Hepatic stellate cell (primary cell): Measurements from ENCODE around the gene HAP1.
"Not testable (repeated sequence)": the region's sequence is repeated elsewhere in the genome, so short reads cannot be mapped to it uniquely, and the experiment has no call there.

Experiments
- DNase-seq: peaks from one replicate; pipeline ENCODE4 v3.0.0; 2011; ENCODE audit warnings: low spot score

The HAP1 gene

DNA sequence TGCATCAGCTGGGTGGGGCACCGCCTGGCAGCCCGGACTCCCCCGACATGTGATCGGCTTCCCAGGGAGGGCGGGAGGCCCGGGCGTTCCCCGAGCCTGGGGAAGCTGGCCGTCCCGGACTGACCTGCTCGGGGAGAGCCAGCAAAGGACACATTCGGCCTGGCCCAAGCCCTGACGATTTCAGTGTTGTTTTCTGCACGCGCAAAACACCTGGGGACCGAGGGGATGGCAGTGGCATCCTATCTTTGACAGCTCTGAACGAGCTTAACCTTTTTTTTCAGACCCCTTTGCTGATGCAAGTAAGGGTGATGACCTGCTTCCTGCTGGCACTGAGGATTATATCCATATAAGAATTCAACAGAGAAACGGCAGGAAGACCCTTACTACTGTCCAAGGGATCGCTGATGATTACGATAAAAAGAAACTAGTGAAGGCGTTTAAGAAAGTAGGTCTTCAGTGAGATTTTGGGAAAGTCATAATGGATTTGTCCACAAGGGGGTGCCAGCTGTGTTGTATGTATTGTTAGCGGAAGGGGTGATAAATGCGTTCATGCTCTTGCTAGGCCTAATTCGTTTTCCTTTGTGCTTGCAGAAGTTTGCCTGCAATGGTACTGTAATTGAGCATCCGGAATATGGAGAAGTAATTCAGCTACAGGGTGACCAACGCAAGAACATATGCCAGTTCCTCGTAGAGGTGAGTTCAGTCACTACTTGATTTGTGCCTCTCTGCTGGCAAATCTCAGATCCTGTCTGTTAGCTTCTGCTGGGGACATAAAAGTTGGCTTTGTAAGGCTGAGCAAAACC is 44.7 kb downstream of the HAP1 start:
- DNase-seq = no peak

DNA sequence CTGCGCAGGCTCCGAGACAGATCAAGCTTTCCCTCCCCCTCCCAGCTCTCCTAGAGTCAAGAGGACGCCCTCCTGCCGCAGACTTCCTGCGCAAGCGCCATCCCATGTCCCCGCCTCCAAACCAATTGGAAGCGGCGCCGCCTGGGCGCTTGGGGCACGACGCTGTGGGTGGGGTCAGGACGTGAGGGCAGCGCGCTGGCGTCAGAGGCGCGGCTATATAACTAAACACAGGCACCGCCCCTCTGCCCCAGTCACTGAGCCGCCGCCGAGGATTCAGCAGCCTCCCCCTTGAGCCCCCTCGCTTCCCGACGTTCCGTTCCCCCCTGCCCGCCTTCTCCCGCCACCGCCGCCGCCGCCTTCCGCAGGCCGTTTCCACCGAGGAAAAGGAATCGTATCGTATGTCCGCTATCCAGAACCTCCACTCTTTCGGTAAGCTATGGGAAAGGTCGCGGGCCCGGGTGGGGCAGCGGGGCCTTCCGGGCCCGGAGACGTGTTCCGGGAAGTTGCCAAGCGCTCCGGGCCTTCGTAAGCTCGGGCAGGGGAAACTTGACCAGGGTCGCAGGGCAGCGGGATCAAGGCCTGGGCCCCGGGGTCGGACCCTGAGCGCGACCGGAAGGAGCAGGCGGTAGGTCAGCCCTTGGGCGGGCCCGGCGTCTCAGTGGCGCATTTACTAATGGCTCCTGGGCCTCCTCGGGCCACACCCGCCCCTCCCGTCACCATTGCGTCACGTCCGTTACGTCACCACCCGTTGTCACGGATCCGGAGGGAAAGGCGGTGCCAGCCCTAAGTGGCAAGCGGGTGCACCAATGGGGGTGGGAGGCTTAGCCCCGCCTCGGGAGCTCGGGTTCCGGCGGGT is 45.6 kb downstream of the HAP1 start, which contains the start of gene EIF1:
Gene EIF1 (plus strand): TSS at position 245 of the 856 bp plus-strand sequence. CDS start 154 bp downstream, at position 399.
- DNase-seq = peak; percentile 96

DNA sequence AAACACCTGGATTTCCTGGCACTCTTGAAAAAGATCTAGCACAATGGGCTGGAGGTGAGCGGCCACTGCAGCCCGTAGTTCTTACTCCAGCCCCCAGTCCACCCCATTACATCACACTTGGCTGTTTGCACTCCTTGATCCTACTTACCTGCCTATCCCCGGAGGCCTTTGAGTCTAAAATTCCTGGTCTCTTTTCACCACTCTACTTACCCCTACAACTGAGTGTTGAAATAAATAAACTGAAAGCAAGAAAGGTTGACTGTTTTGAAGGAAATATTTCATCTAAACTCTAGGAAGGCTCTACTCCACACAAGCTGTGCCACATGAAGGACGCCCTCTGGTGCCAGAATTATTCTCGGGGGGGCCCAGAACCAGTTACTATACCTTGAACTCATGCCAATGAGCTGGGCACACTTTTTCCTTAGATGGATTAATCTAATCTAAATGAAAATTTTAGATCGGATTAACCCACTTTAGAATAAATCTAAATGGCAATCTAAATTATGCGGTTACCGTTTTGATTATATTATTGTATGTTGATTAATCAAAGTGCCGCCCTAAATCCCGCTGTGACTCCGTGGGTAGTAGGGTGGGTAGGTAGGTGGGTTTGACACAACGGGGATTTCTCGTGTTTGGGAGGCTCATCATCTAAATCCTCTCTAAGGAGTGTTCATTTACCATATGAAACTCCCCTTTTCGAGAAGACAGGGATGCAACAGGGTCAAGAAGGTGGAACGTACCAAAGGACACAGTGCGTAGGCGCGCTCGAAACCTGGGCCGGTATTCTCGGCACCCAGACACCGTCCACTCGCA is 46.4 kb downstream of the HAP1 start:
- no peak for DNase-seq

DNA sequence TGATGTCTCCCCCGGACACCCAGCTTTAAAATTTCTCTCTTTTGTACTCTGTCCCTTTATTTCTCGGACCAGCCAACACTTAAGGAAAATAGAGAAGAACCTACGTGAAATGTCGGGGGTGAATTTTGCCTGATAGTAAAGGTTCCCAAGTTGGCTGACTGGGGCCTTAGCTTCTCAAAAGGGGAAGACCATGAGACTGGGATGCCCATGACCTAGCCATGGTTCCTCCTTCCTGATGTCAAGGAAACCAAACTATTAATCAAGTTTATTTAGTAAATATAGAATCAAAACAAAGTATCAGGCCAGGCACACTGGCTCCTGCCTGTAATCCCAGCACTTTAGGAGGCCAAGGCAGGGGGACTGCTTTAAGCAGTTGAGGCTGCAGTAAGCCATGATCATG is 48.2 kb downstream of the HAP1 start:
- DNase-seq = no peak

DNA sequence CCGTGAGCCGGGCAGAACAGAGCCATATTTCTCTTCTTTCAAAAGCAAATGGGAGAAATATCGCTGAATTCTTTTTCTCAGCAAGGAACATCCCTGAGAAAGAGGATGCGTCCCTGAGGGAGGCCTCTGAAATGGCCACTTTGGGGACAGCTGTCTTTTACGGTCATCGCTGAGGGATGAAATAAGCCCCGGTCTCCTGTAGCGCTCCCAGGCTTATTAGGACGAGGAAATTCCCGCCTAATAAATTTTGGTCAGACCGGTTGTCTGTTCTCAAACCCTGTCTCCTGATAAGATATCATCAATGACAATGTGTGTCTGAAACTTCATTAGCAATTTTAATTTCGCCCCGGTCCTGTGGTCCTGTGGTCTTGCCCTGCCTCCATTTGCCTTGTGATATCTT is 48.7 kb downstream of the HAP1 start:
- not testable (repeated sequence) for DNase-seq

DNA sequence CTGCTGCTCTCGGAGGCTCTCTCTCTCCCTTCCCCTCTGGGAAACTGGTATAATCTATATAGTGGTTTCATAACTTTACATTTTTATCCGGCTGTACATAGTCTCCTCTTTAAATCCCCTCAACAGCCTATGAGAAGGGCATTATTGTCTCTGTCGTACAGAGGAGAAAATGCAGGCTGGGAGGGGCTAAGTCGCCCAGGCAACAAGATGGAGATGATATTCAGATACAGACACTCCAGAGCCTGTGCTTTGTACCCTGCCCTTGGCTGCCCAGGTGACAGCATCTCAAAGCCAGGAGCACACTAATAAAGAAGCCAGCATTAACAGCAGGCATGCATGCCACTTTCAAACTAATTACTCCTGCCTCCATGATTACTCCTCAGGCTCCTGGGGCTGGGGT is 50.4 kb downstream of the HAP1 start:
- DNase-seq = no peak

DNA sequence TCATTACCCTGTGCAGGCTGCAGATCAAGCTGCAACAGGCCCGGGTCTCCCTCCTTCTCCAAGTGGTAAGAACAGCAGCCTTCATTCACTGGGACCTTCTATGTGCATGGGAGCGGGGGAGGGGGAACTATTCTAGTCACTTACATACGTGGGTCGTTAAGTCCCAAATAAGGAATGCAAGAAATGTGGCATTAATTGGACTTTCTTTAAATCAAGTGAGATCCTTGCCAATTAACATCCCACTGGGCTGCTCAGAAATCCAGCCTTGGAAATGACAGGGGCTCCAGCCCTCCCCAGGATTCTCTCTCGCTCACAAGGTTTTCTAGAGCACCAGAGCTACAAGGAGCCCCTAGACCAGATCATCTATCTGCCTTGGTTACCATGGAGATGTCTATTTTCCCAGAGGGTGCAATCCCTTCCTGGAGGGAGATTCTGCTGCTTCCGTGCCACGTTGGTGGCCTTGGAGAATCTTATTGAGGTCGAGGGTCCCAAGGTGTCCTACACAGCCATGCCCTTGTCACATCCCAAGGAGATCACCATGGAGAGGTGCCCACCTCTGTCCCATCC is 50.9 kb downstream of the HAP1 start:
- no peak for DNase-seq

DNA sequence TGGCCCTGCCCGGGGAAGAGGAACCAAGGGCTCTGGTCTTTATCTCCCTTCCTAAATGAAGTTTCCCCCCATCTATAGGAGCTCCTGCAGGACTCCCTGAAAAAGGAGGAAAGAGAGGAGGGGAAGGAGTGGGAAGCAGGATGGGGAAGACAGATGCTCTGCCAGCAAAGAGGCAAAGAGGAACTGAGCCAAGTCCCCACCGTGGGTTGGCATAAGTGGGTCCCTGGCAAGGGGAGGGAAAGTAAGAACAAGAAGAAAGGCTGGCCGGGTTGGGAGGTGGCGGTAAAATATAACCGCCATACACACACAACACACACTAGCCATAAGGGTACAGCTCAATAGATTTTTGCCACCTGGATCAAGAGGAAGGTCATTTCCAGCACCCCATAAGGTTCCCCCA is 51.8 kb downstream of the HAP1 start:
- DNase-seq = no peak

DNA sequence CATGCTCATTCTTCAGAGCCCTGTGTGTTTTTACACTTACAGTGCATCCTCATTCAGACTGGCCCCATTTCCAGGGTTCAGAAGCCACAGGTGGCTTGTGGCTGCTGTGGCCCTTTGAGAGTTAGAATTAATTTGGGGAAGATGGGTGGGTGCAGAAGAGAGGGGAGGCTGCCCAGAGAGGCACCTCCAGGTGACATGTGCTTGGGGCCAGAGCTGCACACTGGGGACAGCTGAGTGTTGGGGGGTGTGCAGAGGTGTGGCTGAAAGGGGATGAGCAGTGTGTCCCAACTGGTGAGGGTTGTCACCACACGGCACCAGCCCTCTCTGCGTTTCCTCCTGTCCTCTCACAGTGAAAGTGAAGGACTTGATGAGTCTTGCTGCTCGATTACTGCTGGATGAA is 52.7 kb downstream of the HAP1 start:
- no peak for DNase-seq

DNA sequence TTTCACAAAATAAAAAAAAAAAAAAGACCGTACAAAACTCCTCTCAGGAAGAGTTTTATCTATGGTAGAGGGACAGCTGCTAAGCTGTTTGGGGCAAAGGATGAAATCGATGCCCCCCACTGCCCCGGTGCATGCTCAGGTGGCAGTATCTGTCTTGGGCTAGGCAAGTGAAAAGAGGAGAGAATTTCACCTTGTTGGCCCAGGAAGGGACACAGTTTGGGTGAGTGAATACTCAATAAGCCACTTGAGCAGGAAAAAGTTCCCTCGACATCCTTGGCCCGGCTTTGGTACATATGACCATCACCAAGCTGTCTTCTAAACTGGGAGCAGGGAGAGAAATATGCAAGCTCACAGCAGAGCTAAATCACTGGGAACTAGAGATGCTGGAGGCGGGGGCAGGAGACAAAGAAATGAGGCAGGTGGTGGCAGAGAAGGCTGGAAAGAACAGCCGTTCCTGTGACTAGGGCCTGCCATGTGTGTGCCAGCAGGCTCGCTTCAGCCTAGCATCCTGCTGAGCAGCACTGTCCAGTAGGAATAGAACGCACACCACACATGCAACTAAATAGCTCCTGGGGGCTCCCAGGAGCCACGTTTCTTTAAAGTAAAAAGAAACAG is 53.9 kb downstream of the HAP1 start:
- DNase-seq = no peak

DNA sequence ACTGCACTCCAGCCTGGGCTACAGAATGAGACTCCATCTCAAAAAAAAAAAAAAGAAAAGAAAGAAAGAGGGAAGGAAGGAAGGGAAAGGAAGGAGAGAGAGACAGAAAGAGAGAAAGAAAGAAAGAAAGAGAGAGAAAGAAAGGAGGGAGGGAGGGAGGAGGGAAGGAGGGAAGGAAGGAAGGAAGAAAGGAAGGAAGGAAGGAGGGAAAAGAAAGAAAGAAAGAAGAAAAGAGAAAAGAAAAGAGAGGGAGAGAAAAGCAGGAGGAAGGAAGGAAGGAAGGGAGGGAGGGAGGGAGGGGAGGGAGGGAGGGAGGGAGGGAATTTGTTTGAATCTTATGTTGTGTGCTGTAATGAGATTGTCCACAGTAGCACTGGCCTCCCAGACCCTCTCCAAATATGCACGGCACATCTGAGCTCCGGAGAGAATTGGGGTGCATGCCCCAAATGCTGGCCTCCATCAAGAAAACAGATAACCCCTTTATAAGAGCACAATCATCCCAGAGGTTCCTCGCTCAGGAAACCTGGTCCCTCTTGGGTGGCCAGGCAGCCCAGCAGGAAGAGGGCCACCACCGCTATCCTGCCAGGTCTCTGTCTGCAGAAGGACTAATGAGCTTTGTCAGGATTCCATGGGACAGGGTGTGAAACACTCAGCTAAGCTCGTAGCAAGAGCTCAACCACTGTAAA is 54.6 kb downstream of the HAP1 start:
- no peak for DNase-seq

DNA sequence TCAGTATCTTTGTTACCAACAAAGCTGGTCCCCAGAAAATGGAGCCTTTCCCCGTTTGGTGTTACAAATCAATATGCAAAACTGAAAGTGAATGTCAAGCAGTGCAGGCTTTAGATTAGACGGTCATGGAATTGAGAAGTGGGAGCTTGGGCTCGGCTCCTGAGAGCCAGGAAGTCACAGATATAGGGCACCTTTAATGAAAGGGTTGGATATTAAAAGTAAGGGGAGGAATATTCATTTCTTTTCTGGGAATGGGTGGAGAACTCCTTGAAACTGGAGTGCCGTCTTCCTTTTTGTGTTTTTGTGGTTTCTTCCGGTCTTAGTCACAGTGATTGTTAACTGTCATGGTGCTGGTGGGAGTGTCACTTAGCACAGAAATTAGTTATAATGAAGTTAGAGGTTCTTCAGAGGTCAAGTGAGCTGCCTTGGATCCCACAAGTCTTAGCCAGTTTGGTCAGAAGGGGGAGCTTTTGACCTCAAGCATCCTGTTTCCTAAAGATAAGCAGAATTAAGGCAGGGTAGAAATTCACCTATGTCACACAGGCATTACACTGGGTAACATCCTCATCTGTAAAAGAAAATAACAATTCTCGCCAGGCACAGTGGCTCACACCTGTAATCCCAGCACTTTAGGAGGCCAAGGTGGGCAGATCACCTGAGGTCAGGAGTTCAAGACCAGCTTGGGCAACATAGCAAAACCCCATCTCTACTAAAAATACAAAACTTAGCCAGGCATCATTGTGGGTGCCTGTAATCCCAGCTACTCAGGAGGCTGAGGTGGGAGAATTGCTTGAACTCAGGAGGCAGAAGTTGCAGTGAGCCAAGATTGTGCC is 55.3 kb downstream of the HAP1 start:
- DNase-seq = no peak

DNA sequence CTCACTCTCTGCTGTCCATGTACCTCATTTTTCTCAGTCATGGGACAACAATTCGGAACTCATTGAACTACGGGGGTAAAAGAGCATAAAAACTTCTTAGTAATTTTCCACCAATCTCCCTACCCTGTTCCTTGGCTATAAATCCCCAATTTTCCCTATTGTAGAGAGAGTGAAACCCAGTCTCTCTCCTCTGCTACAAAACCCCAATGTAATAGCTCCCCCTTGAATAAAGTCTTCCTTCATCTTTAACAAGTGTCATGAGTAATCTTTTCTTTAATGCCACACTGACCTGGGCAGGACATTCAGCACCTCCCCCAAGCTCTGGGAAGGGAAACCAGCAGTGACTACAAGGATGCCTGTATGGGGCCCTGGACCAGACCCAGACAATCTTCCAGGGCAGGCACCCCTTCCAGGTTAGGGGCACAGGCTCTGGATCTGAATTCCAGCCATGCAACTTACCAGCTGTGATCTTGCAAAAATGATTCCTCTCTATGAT is 56.0 kb downstream of the HAP1 start:
- DNase-seq = no peak

DNA sequence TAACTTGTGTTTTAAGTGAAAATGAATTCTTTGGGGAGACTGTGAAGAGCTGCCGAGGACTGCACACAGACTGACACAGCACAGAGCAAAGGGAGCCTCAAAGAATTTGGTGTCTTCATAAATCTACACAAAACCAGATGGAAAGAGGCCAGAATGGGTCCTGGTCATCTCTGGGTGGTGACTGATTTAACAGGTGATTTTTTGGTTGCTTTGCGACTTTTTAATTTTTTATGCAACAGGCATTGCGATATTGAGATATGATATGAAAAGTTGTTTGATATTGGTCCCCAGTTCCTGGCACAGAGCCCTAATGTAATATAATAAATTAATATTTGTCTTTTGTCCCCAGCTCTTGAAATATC is 58.4 kb downstream of the HAP1 start:
- no peak for DNase-seq

DNA sequence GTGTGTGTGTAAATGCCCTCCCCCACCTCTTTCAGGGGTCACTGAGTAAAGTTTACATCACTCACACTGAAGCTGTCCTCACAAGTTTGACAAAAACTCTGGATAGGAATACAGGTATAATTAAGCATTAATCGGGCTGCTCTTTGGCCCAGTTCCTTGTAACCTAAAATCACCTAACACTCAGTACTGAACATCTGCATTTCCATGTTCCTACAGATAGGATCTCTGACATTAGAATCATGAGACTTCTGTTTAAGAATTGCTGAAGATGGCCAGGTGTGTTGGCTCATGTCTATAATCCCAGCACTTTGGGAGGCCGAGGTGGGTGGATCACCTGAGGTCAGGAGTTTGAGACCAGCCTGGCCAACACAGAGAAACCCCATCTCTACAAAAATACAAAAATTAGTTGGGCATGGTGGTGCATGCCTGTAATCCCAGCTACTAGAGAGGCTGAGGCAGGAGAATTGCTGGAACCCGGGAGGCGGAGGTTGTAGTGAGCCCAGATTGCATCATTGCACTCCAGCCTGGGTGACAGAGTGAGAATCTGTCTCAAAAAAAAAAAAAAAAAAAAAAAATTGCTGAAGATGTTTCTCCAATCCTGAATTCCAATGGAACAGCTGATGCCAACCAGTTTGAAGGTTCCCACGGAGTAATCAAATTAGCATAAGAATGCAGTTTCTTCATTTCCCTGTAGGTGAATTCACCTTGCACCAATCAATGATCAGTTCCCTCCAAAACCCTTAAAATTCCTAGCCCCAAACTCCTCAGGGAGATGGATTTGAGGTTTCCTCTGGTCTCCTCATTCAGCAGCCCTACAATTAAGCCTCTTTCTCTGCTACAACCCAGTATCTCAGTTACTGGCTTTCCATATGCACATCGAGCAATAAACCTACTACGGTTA is 59.0 kb downstream of the HAP1 start:
- DNase-seq = not testable (repeated sequence)
